ENCODE results near the gene ARFGEF3.

The ARFGEF3 gene

DNA sequence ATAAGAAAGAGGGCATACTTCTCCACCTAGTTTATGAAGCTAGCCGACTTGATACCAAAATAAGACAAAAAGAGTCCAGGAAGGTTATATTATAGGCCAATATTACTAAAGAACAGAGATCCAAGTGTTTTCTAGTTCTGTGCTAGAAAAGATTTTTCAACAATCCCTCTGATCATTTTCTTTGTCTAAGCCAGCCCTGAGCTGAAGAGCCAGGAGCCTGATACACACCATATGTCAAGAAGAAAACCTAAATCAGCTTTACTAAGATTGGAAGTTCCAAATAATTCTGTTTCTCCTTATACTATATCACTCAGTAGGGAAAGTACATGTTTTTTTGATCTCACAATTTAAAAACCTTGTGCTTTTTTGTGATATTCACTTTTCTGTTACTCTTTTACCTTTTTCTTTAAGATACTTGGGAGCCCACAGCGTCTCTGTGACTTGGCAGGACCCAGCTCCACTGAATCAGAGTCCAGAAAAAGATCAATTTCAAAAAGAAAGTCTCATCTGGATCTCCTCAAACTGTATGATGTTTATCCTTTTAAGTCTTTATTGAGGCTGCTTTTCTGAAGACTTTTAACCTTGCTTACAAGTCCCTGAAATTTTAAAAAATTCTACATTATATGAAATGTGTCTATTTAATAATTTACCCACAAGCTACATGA is 99.5 kb downstream of the ARFGEF3 start:
- no peak overlapping the region for H3K4me3 ChIP-seq (replicated peaks in 1 of 2; ENCODE audit: low read depth in 2 of 2, low read length in 2 of 2)
- no peak for DNase-seq (ENCODE audit: low read depth in 2 of 2)
- no peak for TF ChIP-seq CTCF (IDR thresholded peaks at IDR 0.05; ENCODE audit: low read depth, low read length)

GRCh38 chr6:138263963-138264362 is 102.2 kb downstream of the ARFGEF3 start:
- no peak overlapping the region for H3K4me3 ChIP-seq (replicated peaks in 1 of 2; ENCODE audit: low read depth in 2 of 2, low read length in 2 of 2)
- no peak for TF ChIP-seq CTCF (IDR thresholded peaks at IDR 0.05; ENCODE audit: low read depth, low read length)
- DNase-seq (ENCODE audit: low read depth in 2 of 2) = no peak

- no peak for TF ChIP-seq CTCF (IDR thresholded peaks at IDR 0.05; ENCODE audit: low read depth, low read length)
- no peak for DNase-seq (ENCODE audit: low read depth in 2 of 2)
Measured at GRCh38 chr6:138264372-138264880, 102.7 kb downstream of the ARFGEF3 start.

DNA sequence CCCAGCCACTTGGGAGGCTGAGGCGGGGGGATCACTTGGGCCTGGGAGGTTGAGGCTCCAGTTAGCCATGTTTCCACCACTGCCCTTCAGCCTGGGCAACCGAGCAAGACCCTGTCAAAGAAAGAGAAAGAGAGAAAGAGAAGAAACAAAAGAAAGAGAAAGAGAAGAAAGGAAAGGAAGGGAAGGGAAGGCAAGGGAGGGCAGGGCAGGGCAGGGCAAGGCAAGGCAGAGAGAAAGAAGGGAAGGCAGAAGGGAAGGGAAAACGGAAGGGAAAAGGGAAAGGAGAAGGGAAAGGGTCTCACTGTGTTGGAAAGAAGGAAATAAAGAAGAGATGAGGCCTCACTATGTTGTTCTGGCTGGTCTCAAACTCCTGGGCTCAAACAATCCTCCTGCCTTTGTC is 104.4 kb downstream of the ARFGEF3 start:
- no peak overlapping the region for H3K4me3 ChIP-seq (replicated peaks in 1 of 2; ENCODE audit: low read depth in 2 of 2, low read length in 2 of 2)
- no peak for DNase-seq (ENCODE audit: low read depth in 2 of 2)
- TF ChIP-seq CTCF (IDR thresholded peaks at IDR 0.05; ENCODE audit: low read depth, low read length) = no peak

More at GRCh38 chr6:138264372-138264880, 102.7 kb downstream of the ARFGEF3 start:
- no peak overlapping the region for H3K4me3 ChIP-seq (replicated peaks in 1 of 2; ENCODE audit: low read depth in 2 of 2, low read length in 2 of 2)

GRCh38 chr6:138267971-138268895 is 106.5 kb downstream of the ARFGEF3 start:
- no peak for TF ChIP-seq CTCF (IDR thresholded peaks at IDR 0.05; ENCODE audit: low read depth, low read length)
- H3K4me3 ChIP-seq (replicated peaks in 1 of 2; ENCODE audit: low read depth in 2 of 2, low read length in 2 of 2) = no peak overlapping the region
- DNase-seq (ENCODE audit: low read depth in 2 of 2) = no peak

GRCh38 chr6:138271451-138271850 is 109.7 kb downstream of the ARFGEF3 start:
- no peak overlapping the region for H3K4me3 ChIP-seq (replicated peaks in 1 of 2; ENCODE audit: low read depth in 2 of 2, low read length in 2 of 2)
- no peak for DNase-seq (ENCODE audit: low read depth in 2 of 2)
- no peak for TF ChIP-seq CTCF (IDR thresholded peaks at IDR 0.05; ENCODE audit: low read depth, low read length)

Data from cardiac fibroblast (primary cell).